SJCRH30 (cell line): Measurements from ENCODE around the gene CCNL1. TPM values are rescaled to one million over a fixed set of nuclear protein-coding genes. Genes with fewer than 3 reads are reported as not detected.
A peak's percentile ranks its signal among the peaks of the same experiment; 100 is the strongest.

ENCODE experiments used
- DNase-seq, 2 experiments: peaks; one replicate each; pipeline ENCODE4 v3.0.0-alpha.2; 2015 to 2020
- H3K27ac ChIP-seq: fragments of 250-450 bp; sonication (Bioruptor Pico); 2 replicates; pipeline ENCODE4 v1.5.1; 2020; ENCODE audit warnings: mild to moderate bottlenecking, moderate library complexity
- H3K27me3 ChIP-seq: fragments of 250-450 bp; sonication (Bioruptor Pico); 2 replicates; pipeline ENCODE4 v1.5.1; 2020; ENCODE audit warnings: mild to moderate bottlenecking, moderate library complexity
- H3K36me3 ChIP-seq: fragments of 250-450 bp; sonication (Bioruptor Pico); 2 replicates; pipeline ENCODE4 v1.5.1; 2020; ENCODE audit warnings: mild to moderate bottlenecking, moderate library complexity
- H3K4me1 ChIP-seq: fragments of 250-450 bp; sonication (Bioruptor Pico); 2 replicates; pipeline ENCODE4 v1.5.1; 2020; ENCODE audit warnings: mild to moderate bottlenecking, moderate library complexity
- H3K4me3 ChIP-seq: fragments of 250-450 bp; sonication (Bioruptor Pico); 2 replicates; pipeline ENCODE4 v1.5.1; 2020; ENCODE audit warnings: mild to moderate bottlenecking, moderate library complexity
- H3K9me3 ChIP-seq: fragments of 250-450 bp; sonication (Bioruptor Pico); replicated peaks from 2 replicates; pipeline ENCODE4 v1.5.1; 2020; ENCODE audit warnings: mild to moderate bottlenecking, moderate library complexity
- total RNA-seq: library from RNA; depleted of rRNA; stranded (reverse); fragments of >200 nt; shearing (Covaris generic); gene quantifications from 2 replicates; pipeline ENCODE4 v1.2.3, GENCODE V29; 2014

The CCNL1 gene
- total RNA-seq, 1 experiment from 2014 or later = 112 TPM

GRCh38 chr3:157127831-157128767 is 31.8 kb downstream of the CCNL1 start:
- no peak for DNase-seq
- Histone ChIP-seq H3K4me1 (peaks cover 21% of the 10 kb centered on the region; the same call in 1 of the 2 replicates), H3K36me3 (no peaks in the 10 kb centered on the region), H3K27me3 (no peaks in the 10 kb centered on the region), H3K9me3 (no peaks in the 10 kb centered on the region), H3K27ac (no peak overlapping the region), H3K4me3 (no peak overlapping the region)

GRCh38 chr3:157127268-157127667 is 32.7 kb downstream of the CCNL1 start:
- H3K27me3 ChIP-seq = no peaks in the 10 kb centered on the region
- no peaks in the 10 kb centered on the region for H3K9me3 ChIP-seq
- no peak overlapping the region for H3K4me3 ChIP-seq
- no peak overlapping the region for H3K27ac ChIP-seq
- H3K4me1 ChIP-seq = peaks cover 23% of the 10 kb centered on the region; the same call in 1 of the 2 replicates
- H3K36me3 ChIP-seq = no peaks in the 10 kb centered on the region
- DNase-seq = no peak

- Histone ChIP-seq H3K9me3 (no peaks in the 10 kb centered on the region), H3K4me3 (no peak overlapping the region), H3K4me1 (peaks cover 26% of the 10 kb centered on the region; the same call in 1 of the 2 replicates), H3K27ac (no peak overlapping the region), H3K36me3 (no peaks in the 10 kb centered on the region), H3K27me3 (no peaks in the 10 kb centered on the region)
- DNase-seq = no peak
These were observed 33.6 kb downstream of the CCNL1 start for GRCh38 chr3:157126365-157126764.

GRCh38 chr3:157125101-157125500 is 34.8 kb downstream of the CCNL1 start:
- peaks cover 19% of the 10 kb centered on the region; the same call in 1 of the 2 replicates for H3K4me1 ChIP-seq
- H3K27me3 ChIP-seq = no peaks in the 10 kb centered on the region
- H3K36me3 ChIP-seq = no peaks in the 10 kb centered on the region
- H3K9me3 ChIP-seq = no peaks in the 10 kb centered on the region
- no peak overlapping the region for H3K4me3 ChIP-seq
- H3K27ac ChIP-seq = no peak overlapping the region
- DNase-seq = no peak

- H3K4me1 ChIP-seq = peaks cover 4% of the 10 kb centered on the region; the same call in 1 of the 2 replicates
- no peaks in the 10 kb centered on the region for H3K36me3 ChIP-seq
- H3K9me3 ChIP-seq = no peaks in the 10 kb centered on the region
- no peak for DNase-seq
- H3K4me3 ChIP-seq = no peak overlapping the region
- no peaks in the 10 kb centered on the region for H3K27me3 ChIP-seq
- no peak overlapping the region for H3K27ac ChIP-seq
These were observed 36.3 kb downstream of the CCNL1 start for GRCh38 chr3:157123621-157124020.

GRCh38 chr3:157122832-157123427 is 37.0 kb downstream of the CCNL1 start:
- Histone ChIP-seq H3K27ac (no peak overlapping the region), H3K4me1 (peaks cover 4% of the 10 kb centered on the region; the same call in 1 of the 2 replicates), H3K36me3 (no peaks in the 10 kb centered on the region), H3K4me3 (no peak overlapping the region), H3K27me3 (no peaks in the 10 kb centered on the region), H3K9me3 (no peaks in the 10 kb centered on the region)
- no peak for DNase-seq

- Histone ChIP-seq H3K27ac (no peak overlapping the region), H3K9me3 (no peaks in the 10 kb centered on the region), H3K4me3 (no peak overlapping the region), H3K27me3 (no peaks in the 10 kb centered on the region), H3K36me3 (no peaks in the 10 kb centered on the region), H3K4me1 (peaks cover 4% of the 10 kb centered on the region; the same call in 1 of the 2 replicates)
- DNase-seq = no peak
These were observed 37.8 kb downstream of the CCNL1 start for GRCh38 chr3:157122116-157122515.

GRCh38 chr3:157121522-157121921 is 38.4 kb downstream of the CCNL1 start:
- Histone ChIP-seq H3K27me3 (no peaks in the 10 kb centered on the region), H3K4me1 (peaks cover 4% of the 10 kb centered on the region; the same call in 1 of the 2 replicates), H3K36me3 (no peaks in the 10 kb centered on the region), H3K27ac (no peak overlapping the region), H3K4me3 (no peak overlapping the region), H3K9me3 (no peaks in the 10 kb centered on the region)
- DNase-seq = no peak

- Histone ChIP-seq H3K27ac (no peak overlapping the region), H3K4me3 (no peak overlapping the region), H3K9me3 (no peaks in the 10 kb centered on the region), H3K36me3 (no peaks in the 10 kb centered on the region), H3K4me1 (peaks cover 4% of the 10 kb centered on the region; the same call in 1 of the 2 replicates), H3K27me3 (no peaks in the 10 kb centered on the region)
- DNase-seq = no peak
These were observed 39.7 kb downstream of the CCNL1 start for GRCh38 chr3:157120071-157120892.

GRCh38 chr3:157119369-157119951 is 40.5 kb downstream of the CCNL1 start:
- Histone ChIP-seq H3K4me1 (peaks cover 4% of the 10 kb centered on the region; the same call in 1 of the 2 replicates), H3K9me3 (no peaks in the 10 kb centered on the region), H3K27ac (no peak overlapping the region), H3K27me3 (no peaks in the 10 kb centered on the region), H3K4me3 (no peak overlapping the region), H3K36me3 (no peaks in the 10 kb centered on the region)
- DNase-seq = peak in 1 of 2 experiments; percentile 42

- no peak for DNase-seq
- Histone ChIP-seq H3K27me3 (no peaks in the 10 kb centered on the region), H3K36me3 (no peaks in the 10 kb centered on the region), H3K4me1 (peaks cover 4% of the 10 kb centered on the region; the same call in 1 of the 2 replicates), H3K9me3 (no peaks in the 10 kb centered on the region), H3K4me3 (no peak overlapping the region), H3K27ac (no peak overlapping the region)
These were observed 41.9 kb downstream of the CCNL1 start for GRCh38 chr3:157117875-157118654.

- Histone ChIP-seq H3K27ac (no peak overlapping the region), H3K27me3 (no peaks in the 10 kb centered on the region), H3K4me1 (peaks cover 2% of the 10 kb centered on the region; the same call in 1 of the 2 replicates), H3K36me3 (no peaks in the 10 kb centered on the region), H3K4me3 (no peak overlapping the region), H3K9me3 (no peaks in the 10 kb centered on the region)
- DNase-seq = no peak
These were observed 42.7 kb downstream of the CCNL1 start for GRCh38 chr3:157117206-157117605.

GRCh38 chr3:157116017-157116416 is 43.9 kb downstream of the CCNL1 start:
- Histone ChIP-seq H3K4me3 (no peak overlapping the region), H3K27ac (no peak overlapping the region), H3K9me3 (no peaks in the 10 kb centered on the region), H3K4me1 (no peaks in the 10 kb centered on the region), H3K36me3 (no peaks in the 10 kb centered on the region), H3K27me3 (no peaks in the 10 kb centered on the region)
- no peak for DNase-seq
